KG1 (cell line): Measurements from ENCODE around the gene HDAC4.
"Not testable (repeated sequence)": the region's sequence is repeated elsewhere in the genome, so short reads cannot be mapped to it uniquely, and the experiment has no call there.

Source experiments
- DNase-seq: peaks from one replicate; lab custom pipeline; 2025; lab: John Stamatoyannopoulos, UW

Gene HDAC4

GRCh38 chr2:239400596-239401066, at the start of gene HDAC4:
TSS of gene HDAC4 (minus strand) at chr2:239401020. CDS start at chr2:239352699, 48,321 bp downstream.
- DNase-seq, result no peak

- DNase-seq, result not testable (repeated sequence)
Observed at GRCh38 chr2:239449468-239449867, 48.6 kb upstream of the HDAC4 start.

DNA sequence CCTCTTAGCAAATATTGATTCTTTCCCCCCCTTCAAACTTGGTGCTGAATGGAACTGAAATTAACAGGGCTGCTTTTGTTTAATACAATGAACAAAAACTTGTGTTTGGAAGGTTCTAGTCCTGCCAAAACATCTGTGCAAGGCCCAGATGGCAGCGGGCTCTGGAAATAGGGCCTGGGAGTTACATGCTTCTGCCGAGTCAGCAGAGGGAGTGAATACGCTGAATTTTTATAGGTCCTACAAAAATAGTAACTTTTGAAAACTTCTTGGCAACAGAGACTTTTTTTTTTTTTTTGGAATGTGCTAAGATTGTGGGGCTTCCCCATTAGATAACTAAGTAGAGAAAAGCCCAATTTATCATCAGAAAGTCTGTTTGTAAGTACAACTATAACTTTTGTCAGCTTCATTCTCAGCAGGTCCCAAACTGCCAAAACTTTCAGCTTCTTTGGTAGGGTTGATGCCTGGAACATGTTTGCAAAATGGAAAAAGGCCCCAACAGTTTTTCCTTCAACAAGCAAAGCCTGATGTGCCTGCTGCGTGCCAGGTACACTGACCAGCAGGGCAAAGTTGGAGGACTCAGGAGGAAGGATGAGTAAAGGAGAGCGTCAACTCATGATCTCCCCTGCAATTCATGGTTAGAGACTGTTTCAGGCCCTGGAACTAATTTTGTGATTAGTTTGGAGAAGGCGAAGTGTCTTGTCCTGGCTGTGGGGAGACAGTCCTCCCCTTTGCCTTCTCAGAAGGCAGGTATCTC, 45.1 kb upstream of the HDAC4 start:
- DNase-seq, result no peak

DNA sequence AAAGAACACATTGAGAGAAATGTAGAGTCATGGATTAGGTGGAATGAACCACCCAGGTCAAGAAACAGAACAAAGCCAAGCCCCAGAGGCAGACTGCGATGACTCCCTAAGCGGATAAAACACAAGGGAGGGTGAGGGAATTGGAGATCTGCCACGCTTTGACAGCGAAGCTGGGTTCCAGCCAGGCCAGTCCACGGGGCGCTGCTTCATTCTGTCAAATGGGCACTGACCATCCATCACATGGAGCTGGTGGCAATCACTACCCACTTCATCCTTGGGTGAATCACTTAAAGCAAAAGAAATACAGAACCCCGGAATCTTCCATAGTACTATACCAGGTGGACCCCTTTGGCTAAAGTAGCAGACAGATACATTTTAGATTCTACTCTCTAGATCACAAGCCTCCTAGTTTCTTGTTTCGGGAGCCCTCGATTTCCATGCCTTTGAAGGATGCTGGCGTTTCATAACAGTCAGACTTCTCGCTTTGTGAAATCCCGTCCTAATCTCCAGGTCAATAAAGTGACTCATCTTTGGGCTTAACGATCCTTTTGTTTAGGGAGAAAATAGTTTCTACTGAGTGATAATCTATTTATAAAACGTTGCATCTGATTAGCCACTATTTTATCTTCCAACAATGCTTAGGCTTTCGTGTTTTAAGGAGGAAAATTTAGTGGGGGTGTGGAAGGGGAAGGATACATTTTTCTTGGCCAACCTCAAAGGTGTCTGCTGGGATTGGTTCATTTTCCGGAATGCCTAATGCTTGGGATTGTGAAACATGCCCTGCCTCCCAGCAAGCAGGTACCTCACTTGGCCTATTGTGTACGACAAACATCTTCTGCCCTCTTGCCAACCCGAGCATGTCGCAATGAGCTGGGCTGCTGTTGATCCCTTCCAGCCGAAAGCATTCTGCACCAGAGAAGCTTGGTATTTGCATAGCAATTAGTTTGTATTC, 44.1 kb upstream of the HDAC4 start:
- no peak for DNase-seq

- DNase-seq, result no peak
Observed at GRCh38 chr2:239443666-239444567, 43.1 kb upstream of the HDAC4 start.

- no peak for DNase-seq
Observed at GRCh38 chr2:239443102-239443620, 42.3 kb upstream of the HDAC4 start.

DNA sequence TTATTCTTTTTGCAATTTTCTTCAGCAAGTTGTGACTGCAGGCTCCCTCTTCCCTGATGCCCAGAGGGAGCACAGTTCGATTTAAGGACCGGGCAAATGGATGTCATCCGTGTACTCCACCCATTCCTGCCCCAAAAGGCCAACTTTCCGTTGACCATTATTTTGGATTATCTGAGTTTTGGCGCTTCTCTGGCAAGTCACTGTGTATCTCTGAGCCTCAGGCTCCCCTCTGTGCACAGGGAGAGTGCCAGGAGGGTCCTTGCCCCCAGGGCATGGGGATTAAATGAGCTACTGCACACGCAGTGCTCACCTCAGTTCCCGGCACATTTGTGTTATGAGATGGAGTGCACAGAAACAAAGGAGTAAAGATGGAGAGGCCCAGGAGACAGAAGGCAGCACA, 41.4 kb upstream of the HDAC4 start:
- DNase-seq, result no peak

GRCh38 chr2:239441261-239442078, 40.6 kb upstream of the HDAC4 start:
- DNase-seq, result no peak

DNA sequence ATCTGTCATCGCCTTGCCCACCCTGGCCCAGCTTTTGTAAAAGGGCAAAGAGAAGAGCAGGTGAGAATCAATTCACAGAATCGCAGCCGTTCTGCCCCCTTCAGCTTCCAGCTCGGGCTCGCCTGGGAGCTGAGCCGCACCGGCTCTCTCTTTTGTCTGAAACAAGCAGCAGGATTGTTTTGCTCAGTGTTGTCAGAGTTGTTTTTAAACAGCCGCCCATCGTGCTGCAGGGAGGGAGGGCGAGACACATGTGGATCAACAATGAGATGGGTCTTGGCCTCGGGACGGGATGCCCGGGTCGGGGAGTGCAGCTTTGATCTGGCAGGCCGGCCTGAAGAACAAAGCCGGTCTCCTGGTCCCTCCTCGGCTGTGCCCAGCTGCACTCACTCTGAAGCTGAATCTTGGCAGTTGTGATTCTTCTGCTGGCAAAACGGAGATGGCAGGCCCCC, 39.7 kb upstream of the HDAC4 start:
- DNase-seq, result no peak

DNA sequence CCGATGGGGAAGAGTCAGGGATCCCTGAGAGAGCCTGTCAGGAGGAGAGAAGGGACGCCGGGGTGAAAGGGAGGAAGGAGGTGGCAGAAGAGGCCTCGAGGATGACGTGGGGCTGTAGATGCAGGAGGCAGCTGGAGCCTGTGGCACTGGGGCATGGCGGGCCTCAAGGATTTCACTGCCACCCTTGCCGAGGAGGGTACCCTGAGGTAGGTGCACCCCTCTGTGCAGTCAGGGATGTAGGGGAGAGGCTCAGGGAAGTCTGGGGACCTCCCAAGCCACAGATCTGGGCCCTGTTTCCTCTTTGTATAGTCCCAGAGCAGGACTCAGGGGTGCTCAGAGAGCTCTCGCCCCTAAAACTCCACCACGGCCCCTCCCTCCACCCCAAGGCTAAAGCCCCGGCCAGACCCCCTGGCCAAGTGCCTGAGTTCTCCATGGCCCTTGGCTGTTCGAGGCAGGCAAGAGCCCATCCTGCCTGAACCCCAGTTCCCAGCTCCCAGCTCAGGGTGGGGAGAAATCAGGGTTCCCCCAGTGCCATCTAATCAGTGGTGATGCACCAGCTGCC, 39.0 kb upstream of the HDAC4 start:
- no peak for DNase-seq

DNA sequence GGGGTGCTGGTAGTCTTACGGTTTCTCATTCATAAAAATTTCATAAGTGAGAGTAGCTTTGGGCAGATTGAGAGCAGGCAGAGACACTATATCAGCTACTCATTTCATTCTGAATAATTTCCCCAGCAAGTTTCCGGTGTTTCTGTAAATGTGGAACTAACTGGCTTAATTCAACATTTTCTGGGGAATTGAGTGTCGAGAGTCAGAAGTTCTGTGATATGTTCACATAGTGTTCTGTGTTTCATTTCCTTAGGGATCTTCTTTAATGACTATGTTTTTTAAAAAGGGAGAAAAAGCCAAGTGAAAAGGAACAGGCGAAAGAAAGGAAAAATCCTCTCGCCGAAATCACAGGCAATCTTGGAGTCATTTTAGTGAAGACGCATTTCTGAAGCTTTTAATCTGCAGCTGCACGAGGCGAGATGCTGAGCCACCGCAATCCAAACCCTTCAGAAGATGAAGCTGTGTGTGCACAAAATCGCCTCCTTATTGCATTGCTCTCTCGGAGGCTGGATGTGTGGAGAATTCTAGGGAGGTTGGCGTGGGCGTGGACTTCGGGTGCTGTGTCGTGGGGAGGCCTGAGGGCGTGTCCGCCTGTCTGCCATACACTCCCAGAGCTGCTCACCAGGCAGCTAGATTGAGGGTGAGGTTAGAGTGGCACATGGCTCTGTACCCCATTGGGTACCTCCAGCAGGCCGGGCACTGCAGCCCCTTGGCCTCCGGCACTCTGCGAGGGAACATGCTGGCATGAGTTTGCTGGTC, 38.4 kb upstream of the HDAC4 start:
- no peak for DNase-seq

DNA sequence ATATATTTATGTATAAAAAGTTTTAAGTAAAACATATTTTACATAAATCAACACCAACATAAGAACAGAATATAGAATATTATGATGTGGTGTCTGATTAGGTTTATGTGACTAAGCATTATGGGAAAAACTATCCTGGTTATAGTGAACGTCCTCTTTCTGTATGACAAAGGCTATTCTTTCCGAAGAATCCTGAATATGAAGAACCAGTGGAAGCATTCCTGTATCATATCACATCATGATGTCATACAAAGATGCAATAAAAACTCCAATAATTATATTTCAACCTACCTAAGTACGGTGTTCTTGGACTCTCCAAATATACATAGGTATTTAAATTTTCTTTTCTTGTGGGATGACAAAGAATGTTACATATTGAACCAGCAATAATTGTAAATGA, 37.5 kb upstream of the HDAC4 start:
- no peak for DNase-seq

- DNase-seq, result no peak
Observed at GRCh38 chr2:239436669-239437335, 36.0 kb upstream of the HDAC4 start.

DNA sequence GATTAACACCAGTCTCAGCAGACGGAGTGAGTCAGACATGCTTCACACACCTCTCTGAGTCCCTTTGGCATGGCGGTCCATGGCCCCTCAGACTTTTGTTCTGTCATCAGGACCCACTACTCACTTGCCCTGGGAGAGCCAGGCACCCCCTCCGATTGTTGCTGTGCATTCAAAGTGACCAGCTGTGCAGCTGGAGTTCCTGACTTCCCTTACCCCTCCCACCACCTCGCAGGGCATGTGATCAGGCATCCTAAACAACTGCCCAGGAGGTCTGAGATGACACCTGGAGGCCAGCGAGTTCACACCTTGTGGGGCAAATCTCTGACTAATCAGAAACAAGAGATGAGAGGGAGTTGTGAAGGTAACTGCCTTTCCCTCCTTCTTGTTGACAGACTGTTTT, 35.3 kb upstream of the HDAC4 start:
- DNase-seq, result no peak

DNA sequence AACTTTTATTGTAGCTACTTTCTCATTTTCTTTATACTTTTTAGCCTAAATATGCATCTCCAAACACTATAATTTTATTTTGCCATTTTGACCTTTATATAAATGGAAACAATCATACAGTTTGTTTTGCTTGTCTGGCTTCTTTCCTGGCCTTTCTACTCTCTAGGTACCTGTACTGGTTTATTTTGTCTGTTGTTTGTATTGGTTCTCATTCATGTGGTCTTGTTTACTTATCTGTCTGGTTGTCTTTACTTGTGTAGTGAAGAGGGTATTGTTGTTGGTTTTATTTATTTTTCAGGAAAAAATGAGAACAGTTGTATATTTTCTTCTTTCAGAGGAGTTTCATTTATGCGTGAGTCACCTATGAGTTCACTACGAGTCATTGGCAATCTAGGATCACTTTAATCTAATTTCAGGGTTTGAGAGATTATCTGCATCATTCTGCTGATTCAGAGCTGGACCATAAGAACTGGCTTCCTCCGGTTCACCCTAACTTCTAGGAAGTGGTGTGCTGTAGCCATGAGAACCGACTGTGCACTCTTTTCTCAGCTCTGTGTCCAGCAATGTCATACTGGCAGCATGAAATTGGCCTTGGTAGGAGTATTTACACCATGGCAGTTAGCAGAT, 33.1 kb upstream of the HDAC4 start:
- DNase-seq, result no peak

GRCh38 chr2:239432174-239432573, 31.4 kb upstream of the HDAC4 start:
- no peak for DNase-seq

GRCh38 chr2:239431536-239431935, 30.7 kb upstream of the HDAC4 start:
- no peak for DNase-seq
